Thyroid gland (tissue), 4 donors: ENCODE data around the gene DMD.

ENCODE experiments used
- CTCF ChIP-seq, 6 experiments: fragments of 200-600 bp in 3 of 6; fragments of 450-650 bp in 3 of 6; sonication (generic) in 3 of 6; IDR thresholded peaks; one replicate each; pipeline ENCODE4 v1.5.1; 2016 to 2019; ENCODE audit warnings: antibody characterized with exemption in 6 of 6, mild to moderate bottlenecking in 2 of 6, inconsistent platforms in 1 of 6, moderate library complexity in 1 of 6
- POLR2A ChIP-seq, 2 donors: fragments of 450-650 bp; IDR thresholded peaks; one replicate each; pipeline ENCODE4 v1.6.1; 2017; ENCODE audit warnings: antibody characterized with exemption in 2 of 2, mild to moderate bottlenecking in 2 of 2, moderate library complexity in 1 of 2

DNA sequence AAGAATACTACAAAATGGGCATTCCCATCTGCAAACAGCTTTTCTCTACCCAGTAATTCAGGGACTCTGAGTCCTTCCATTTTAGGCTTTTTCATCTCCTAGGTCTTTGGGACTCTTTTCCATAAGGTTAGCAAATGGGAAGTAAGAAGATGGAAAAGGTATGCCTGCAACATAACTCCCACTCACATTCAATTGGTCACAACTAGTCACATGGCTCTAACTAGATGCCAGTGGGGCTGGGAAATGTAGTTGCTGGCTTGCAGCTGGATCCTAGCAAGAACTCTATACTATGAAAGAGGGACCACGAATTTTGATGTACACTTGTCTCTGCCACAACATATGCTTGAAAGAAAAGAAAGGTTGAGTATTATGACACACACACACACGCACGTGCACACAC, 1184.6 kb downstream of the DMD start:
- no peak for TF ChIP-seq CTCF (IDR thresholded peaks at IDR 0.05)
- TF ChIP-seq POLR2A (IDR thresholded peaks at IDR 0.05), result no peak
